ENCODE results near the gene OPRM1.

OPRM1 gene

DNA sequence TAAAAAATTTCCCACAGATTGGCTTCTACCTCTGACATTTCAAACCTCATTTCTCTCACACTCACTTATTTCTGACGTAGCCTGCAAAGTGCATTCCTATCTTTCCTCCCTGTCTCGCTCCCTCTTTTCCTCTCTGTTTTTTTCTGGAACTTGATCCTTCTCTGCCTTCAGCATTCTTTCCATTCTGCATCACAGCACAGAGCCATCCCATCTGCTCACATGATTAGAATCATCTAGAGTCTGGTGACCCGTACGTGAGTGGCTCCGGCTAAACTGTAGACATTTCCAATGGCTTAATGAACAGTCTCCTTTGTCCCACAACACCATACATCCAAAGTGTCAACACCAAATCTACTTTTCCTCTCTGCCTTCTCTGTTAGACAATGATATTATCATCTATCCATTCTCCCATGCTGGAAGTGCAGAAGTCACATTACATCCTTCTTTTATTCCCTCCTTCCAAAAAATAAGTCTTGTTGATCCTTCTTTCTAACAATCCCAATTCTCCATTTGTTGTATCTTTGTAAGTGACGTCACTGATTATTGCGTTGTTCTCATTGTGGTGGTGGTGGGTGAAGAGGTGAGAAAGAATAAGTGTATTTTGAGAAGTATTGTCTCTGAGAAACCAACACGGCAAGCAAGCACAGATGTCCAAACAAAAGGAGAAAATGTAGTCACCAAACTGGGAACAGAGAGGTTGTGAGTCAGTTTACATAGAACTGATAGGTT lies 41.6 kb downstream of the OPRM1 start:
- no peak for DNase-seq (ENCODE audit: low spot score)

DNA sequence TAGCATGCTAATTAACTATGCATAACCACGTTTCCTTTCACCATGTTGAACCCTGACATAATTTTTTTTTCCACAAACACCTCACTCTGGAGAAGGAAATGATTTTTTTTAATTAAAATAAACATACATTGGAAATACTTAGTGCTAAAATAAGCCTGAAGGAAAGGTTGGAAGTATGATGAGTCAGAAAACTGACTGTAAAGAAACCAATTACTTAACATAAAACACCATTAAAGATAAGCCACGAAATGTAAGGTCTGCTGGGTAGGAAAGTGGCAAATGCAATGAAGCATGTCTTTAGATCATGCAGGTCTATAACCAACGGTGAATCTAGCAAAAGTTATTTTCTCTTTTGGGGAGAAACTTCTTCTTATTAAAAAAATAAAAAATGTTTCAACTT lies 47.5 kb downstream of the OPRM1 start:
- no peak for DNase-seq (ENCODE audit: low spot score)

DNA sequence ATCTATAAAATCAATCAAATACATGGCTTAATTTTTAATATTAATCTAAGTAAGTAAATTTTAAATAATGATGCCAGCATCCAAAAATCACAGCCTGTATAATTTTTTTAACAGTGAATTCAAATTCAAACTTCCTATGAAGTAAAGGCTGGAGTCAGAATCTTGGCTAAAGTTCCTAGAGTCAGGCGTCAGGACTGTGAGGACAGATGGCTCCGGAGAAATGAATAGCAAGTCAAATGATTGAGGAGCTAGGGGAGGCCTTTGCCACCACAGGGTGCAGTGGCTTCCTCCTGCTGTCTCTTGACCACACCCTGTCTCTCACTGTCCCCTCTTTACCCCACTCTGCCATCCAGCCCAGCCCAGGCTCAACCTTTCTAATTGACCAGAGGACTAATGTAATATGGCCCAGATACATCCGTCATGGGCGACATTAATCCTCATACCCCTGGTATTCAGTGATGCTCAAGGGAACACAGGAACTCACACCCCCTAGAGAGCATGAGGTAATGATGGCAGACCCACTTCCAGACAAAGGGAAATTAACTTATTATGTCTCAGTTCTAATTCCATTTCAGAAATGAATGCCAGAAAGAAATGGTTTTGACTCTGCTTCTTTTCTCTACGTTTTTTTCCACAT lies 53.4 kb downstream of the OPRM1 start:
- no peak for DNase-seq (ENCODE audit: low spot score)

DNA sequence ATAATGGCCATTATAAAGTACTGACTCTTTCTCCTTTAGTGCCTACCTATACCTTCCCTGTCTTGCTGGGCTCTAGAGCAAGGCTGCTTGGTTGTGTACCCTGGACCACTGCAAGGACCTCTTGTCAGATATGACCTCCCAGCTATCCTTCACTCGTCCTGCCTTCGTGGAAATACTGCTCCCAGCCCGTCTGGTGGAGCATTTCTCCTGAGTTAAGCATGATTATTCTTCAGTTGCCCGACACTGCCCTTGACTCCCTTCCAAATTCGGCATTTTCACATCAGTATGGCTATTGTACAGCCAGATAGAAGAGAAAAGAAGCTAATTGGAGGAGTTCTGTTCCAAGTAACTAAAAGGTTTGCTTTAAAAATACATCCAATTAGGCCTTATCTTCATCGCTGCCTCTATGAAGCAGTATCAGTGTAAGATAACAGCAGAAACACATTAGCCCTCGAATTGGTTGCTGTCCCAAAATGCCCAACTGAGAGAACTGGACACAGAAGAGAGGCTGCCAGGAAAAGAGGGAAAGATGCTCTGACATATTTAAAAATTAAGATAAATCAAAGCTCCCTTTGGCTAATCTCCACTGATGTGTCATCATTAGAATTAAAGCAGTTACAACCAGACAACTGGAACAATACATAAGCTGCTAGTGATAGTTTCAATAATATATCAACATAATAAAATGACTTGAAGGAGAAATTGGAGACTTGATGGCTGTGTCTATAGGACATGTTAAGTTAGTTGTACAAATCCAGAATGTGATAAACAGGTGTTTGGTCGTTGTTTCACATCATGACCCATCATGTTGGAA lies 54.4 kb downstream of the OPRM1 start:
- no peak for DNase-seq (ENCODE audit: low spot score)

DNA sequence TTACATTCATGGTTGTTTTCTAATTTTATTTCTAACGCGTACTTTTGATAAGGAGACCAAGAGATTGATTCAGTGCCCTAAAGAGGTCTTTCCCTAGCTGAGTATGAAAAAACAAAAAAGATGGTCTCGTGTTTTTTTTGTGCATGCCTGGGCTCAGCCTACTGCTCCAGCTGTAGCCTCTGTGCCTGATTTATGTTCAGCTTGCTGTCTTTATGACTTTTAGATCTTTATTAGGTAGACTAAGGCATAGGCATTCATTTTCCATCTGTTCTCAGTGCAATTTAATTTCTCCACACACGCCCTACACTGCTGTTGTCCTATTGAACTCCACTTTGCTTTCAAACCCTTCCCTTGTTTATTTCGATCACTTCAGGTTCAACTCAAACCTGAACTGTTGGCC lies 56.5 kb downstream of the OPRM1 start:
- DNase-seq (ENCODE audit: low spot score): no peak

DNA sequence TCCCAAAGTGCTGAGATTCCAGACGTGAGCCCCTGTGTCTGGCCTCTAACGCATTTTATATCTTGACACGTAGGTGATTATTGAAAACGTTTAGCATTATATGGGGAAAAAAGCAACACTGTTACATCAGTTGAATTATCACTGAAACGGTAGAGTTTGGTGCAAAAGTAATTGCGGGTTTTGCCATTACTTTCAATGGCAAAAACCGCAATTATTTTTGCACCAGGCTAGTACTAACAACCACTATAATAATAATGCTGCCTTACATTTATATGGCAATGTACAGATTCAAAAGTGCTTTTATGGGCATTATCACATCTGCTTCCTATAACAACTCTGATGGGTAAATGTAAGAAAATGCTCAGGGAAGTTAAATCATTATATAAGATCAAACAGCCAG lies 57.3 kb downstream of the OPRM1 start:
- DNase-seq (ENCODE audit: low spot score): no peak

DNA sequence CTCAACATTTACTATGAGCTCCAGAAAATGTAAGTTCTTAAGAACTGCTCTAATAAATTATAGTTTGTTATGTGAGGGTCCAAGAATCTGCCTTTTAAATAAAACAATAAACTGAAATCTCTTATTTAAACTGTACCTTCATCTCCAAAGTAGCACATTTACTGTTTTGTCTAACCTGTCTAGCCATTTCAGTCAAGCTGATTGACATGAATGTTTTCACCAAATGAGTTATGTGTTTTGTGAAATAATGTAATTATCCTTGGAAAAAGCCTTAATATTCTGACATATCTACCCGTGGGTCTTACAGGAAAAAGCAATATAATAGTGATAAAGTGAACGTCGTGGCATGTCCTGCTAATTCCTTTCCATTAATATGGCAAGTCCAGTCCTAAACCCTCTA lies 57.8 kb downstream of the OPRM1 start:
- DNase-seq (ENCODE audit: low spot score): no peak

DNA sequence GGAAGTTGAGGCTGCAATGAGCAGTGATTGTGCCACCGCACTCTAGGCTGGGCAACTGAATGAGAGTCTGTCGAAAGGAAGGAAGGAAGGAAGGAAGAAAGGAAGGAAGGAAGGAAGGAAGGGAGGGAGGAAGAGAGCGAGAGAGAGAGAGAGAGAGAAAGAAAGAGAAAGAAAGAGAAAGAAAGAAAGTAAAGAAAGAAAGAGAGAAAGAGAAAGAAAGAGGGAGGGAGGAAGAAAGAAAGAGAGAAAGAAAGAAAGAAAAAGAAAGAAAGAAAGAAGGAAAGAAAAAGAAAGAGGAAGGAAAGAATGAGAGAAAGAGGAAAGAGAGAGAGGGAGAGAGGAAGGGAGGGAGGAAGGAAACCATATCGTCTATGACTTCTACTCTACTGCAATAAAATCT lies 60.2 kb downstream of the OPRM1 start:
- DNase-seq (ENCODE audit: low spot score): no peak

DNA sequence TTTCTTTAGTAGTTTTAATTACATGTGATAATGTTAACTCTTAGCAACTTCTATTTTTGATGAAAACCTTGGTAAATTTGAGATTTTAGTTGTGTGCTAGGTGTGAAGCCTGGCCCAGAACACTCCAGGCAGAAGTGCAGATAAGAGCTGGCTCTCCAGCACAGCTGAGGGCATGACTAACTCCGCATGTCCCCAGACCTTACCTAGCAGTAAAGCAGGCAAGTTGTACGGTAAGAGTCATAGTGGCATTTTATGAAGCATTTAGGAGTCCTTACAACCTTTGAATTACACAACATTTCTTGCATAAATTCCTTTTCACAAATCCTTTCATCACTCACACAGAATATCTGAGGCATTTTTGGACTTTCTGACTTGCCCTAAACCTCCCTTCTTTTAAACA lies 67.2 kb downstream of the OPRM1 start:
- no peak for DNase-seq (ENCODE audit: low spot score)

DNA sequence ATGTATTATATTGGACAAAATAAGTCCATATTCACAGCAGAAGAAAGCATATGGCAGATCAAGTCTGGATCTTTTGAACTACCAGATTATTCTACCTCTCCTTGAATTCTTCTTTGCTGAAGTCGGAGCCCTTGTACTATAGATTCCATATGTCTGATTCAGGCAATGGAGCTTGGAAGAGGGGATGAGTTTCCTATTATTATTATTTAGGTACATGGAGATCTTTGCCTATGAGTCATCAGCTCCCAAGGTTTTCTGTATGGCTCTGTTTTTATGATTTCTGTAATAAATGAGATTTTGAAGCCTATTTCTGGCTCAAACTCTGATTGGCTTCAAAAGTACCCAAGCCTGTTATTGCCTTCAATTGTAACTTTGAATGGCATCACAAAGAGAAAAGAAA lies 72.0 kb downstream of the OPRM1 start:
- DNase-seq (ENCODE audit: low spot score): no peak

DNA sequence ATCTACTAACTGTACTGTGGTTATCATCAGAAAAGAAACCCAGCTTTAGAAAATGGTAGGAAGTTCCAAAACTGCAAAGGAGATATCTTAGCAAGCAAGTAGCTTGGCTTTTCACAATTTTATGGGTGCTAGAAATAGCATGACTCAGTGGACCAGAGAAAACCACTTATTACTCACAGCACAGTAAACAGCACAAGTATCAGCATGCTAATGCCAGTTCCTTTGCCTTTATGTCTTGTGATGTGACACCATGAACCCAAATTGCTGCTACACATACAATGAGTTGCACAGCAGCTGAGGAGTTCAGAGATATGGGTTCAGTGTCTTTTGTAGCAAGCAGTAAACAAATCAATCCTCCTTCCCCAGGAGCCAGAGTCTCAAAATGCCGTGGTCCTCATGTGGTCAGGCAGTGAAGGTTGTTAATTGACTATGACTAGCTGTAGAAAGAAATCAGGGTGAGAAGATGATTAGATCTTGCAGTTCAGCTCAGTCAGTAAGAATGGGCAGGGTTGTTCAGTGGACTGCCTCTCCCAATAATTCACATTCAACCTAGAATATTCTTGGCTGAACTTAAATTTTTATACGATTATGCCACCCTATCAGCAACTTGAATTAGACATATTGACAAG lies 73.3 kb downstream of the OPRM1 start:
- DNase-seq (ENCODE audit: low spot score): no peak

DNA sequence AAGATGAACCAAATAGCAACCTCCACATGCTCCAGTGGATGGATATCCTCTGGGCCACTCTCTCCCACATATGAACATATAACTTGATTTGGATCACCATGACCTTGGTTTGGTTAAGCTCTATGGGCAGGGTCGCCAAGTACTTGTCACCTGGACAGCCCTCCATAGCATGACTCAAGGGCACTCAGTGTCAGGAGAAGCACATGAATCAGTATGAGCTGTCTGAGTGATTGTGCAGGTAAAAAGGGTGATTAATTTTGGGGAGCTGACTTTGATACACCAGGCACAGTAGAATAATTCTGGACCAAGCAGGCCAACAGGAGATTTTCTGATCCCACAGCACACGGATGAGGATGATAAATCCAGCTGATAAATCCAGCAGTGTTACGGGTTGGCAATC lies 74.4 kb downstream of the OPRM1 start:
- DNase-seq (ENCODE audit: low spot score): no peak

DNA sequence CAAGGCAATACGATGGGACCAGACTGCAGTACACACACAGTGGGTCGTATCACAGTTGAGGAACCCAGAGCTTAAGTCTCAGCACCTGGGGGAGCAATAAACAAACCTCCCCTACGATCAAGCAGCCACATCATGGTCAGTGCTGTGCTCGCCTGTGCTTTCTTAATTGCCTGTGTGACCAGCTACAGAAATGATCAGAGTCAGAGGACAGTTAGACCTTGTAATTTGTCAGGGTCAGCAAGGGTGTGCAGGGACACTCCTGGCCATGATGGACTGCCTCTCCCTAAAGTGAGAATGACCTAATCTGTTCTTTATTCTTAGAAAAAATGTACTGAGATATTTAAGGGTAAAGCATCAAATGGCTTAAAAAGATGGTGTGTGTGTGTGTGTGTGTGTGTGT lies 78.4 kb downstream of the OPRM1 start:
- no peak for DNase-seq (ENCODE audit: low spot score)

DNA sequence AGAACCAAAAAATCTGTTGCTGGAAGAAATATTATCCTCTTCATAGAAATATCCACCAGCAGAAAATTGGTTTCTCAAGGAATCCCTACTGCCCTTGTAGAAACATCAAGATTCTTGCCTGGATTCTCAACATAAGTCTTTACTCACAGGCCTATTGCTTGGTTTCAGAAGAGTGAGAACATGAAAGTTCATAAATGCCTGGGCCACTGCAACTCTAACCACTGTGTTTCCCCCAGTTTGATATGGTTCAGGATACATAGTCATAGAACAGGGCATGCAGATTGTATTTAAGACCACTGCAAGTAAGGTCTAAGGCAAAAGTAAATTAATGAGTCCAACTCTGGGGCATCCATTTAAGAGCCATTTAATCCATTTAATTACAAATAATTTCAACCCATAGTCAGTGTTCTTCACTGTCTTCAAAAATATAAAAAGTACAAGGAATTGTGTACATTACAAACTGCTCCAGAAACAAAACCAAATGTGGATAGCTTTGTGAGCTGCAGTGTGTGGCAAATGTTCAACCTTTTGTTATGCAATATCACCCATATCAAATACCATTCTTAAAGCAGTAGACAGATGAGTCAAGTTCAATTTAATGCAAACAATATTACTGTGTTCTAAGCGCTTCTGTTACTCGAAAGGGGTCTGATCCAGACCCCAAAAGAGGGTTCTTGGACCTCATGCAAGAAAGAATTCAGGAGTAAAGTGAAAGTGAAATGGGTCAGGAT lies 83.3 kb downstream of the OPRM1 start:
- DNase-seq (ENCODE audit: low spot score): no peak

DNA sequence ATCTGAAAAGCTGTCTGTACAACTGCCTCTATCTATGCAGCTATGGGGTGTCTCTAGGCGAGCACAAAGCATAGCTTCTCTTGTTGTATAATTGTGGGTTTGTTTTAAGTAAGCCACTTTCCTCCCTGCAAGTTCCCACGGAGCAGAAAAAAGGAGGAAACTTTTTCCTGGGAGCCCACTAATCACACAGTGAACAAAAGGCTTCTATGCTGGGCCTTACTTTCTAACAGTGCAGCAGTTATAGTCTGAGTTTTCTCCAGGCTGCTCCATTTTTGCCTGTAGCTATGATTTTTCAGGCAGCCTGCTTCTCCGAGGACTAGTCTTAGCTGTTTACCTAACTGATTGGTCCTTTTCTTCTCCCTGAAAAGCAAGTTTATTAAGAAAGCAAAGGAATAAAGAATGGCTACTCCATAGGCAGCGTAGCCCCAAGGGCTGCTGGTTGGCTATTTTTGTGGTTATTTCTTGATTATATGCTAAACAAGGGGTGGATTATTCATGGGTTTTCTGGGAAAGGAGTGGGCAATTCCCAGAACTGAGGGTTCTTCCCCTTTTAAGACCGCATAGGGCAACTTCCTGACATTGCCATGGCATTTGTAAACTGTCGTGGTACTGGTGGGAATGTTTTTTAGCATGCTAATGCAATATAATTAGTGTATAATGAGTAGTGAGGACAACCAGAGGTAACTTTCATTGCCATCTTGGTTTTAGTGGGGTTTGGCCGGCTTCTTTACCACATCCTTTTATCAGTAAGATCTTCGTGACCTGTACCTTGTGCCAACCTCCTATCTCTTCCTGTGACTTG lies 84.3 kb downstream of the OPRM1 start:
- DNase-seq (ENCODE audit: low spot score): no peak

DNA sequence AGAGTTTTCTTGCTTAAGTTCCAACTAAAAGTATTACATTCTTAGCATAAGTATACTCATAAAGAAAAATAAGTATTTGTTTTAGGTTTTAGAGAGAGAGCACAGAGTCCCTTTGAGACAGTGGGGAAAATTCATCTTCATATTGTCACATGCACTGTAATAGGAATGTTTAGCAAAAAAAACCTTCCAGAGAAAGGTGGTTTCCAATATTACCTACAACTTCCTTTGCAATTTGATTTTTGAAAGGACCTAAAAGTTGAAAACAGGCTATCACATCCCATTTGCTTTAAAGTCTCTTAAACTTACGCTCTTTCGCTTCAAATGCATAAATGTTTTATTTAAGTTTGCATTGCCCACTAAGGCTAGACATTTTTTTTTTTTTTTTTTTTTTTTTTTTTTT lies 86.4 kb downstream of the OPRM1 start:
- no peak for DNase-seq (ENCODE audit: low spot score)

DNA sequence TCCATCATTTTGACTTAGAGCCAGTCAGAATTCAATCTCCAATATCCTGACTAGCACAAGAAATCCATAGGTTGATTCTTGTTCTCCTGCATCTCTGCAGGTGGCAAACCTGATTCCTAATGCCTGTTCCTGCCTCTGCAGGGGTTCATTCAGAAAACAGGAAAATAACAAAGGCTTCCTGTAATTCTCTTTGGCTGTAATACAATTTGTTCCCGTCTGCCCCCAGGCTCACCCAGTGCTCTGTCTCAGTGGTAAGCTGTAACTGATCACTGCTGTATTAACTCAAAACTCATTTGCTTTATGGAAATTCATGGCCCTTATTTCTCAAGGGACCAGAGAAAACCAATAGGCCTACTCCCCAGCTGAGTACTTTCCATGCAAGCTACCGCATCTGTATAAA lies 88.6 kb downstream of the OPRM1 start:
- no peak for DNase-seq (ENCODE audit: low spot score)

DNA sequence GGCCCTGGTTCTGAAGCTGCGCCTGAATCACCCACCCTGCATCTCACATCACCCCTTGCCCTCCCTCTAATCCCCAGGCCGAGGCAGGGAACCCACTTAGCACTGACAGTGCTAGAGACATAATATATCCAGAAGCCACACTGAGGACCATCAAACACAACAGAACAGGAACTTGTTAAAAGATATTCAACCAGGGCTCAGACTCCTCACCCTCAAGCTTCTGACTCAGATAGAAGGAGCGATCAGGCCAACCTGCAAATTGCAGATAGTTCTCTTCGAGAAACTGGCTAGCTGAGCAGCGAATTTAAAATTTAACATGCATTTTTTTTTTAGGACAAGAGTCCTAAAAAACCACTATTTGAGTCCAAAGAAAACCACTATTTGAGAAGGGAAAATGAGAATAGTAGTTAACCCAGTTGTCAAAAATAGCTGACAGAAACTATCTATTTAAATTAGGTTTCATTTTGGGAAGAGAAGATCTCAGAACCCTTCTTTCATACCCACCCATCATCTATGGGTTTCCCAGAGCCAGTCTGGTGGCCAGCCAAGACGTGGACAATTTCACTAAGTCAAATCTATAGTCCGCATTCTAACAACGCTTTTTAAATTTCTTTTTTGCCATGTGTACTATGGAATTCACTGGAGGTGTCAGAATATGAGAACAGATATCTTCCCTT lies 95.6 kb downstream of the OPRM1 start:
- DNase-seq (ENCODE audit: low spot score): no peak

DNA sequence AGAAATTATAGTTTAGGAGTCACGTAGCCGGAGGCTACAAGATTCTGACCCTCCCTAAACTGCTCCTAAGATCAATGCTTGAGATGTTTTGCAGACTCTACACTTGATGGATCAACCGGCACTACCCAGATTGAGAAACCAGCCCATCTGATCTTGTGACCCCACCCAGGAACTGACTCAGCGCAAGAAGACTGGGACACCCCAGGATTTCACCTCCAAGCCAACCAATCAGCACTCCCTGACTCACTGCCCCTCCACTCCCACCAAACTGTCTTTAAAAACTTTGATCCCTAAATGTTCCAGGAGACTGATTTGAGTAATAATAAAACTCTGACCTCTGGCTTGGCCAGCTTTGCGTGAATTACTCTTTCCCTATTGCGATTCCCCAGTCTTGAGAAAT lies 99.8 kb downstream of the OPRM1 start:
- no peak for DNase-seq (ENCODE audit: low spot score)

DNA sequence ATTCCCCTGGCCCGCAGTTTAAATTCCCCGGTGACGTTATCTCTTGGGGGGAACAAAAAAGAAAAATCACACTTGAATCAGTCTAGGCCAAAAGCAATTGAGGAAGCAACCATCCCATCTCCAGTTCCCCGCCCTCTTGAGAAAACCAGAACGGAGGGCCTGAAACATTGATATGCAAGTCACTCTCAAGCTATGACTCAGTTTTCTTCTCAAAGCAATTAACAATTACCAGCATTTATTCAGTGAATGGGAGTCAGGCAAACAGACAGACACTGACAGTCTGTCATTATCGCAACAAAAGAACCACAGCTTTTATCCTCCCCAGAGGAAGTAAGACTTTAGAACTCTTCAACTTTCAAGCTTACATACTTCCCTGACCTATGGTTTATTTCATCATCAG lies 100.9 kb downstream of the OPRM1 start:
- DNase-seq (ENCODE audit: low spot score): no peak

DNA sequence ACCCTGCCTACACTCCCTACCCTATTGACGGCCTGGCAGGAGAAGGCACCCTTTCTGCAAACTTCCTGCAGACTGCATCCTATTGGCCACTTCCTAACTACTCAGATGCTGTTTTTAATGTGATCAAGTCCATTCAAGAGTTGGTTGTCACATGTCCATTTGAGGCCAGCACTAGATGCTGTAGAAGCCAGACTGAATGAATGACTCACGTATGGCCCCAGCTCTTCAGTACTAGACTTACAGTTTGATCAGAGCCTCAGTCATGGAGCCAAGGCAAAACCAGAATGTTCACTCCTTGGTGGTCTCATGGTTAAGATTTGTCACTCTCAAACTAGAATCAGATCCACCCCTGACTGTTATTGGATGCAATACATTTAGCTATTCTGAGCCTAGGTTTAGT lies 101.7 kb downstream of the OPRM1 start:
- DNase-seq (ENCODE audit: low spot score): no peak
